Endothelial cell of umbilical vein (primary cell): ENCODE measurements around the gene ARL17A.
"Not testable (repeated sequence)": the region's sequence is repeated elsewhere in the genome, so short reads cannot be mapped to it uniquely, and the experiment has no call there.

Experiments
- CTCF ChIP-seq, 2 donors: IDR thresholded peaks; 1 replicate in 1 of 2; 2 replicates in 1 of 2; pipeline ENCODE4 v1.5.1; 2011; ENCODE audit warnings: low read length in 2 of 2, mild to moderate bottlenecking in 2 of 2, moderate library complexity in 2 of 2, control low read depth in 1 of 2, inconsistent platforms in 1 of 2, low read depth in 1 of 2; ENCODE audit not compliant: insufficient read depth in 1 of 2; ENCODE audit errors: extremely low read depth in 1 of 2
- EZH2 ChIP-seq: IDR thresholded peaks from 2 replicates; pipeline ENCODE4 v1.6.1; 2012; ENCODE audit warnings: borderline replicate concordance, low read depth, mild to moderate bottlenecking, moderate library complexity, low read length, inconsistent platforms; ENCODE audit not compliant: severe bottlenecking
- JUN ChIP-seq: IDR thresholded peaks from 2 replicates; pipeline ENCODE4 v1.6.1; 2011; ENCODE audit warnings: borderline replicate concordance, low read depth; ENCODE audit not compliant: insufficient read length, insufficient read depth
- MAX ChIP-seq: IDR thresholded peaks from 2 replicates; pipeline ENCODE4 v1.6.1; 2011; ENCODE audit not compliant: insufficient read depth, insufficient read length
- MYC ChIP-seq: IDR thresholded peaks from one replicate; pipeline ENCODE4 v1.6.1; 2011; ENCODE audit warnings: mild to moderate bottlenecking, low read depth, low read length
- POLR2A ChIP-seq: IDR thresholded peaks from 2 replicates; pipeline ENCODE4 v1.6.1; 2012; ENCODE audit warnings: low read depth, mild to moderate bottlenecking, control low read depth, low read length
- POLR2AphosphoS5 ChIP-seq: IDR thresholded peaks from 2 replicates; pipeline ENCODE4 v1.6.1; 2012; ENCODE audit warnings: low read depth, mild to moderate bottlenecking, control low read depth, low read length, moderate library complexity; ENCODE audit not compliant: insufficient read depth

GRCh38 chr17:46512168-46512567, 67.3 kb downstream of the ARL17A start, which contains the start of gene LRRC37A2:
- TF ChIP-seq CTCF (IDR thresholded peaks at IDR 0.05; ENCODE audit: extremely low read depth in 1 of 2, insufficient read depth in 1 of 2, low read depth in 1 of 2, low read length in 2 of 2); POLR2A; POLR2AphosphoS5; MAX; MYC; EZH2; JUN: not testable (repeated sequence)
